Neuronal stem cell (in vitro differentiated cells): ENCODE results near the gene SLC38A8.

ENCODE experiments used
- DNase-seq: peaks from one replicate; pipeline ENCODE4 v3.0.0-alpha.2; 2013; ENCODE audit warnings: low spot score
- H2AFZ ChIP-seq: one replicate; pipeline ENCODE4 v1.6.1; 2013; ENCODE audit warnings: mild to moderate bottlenecking, low read length, inconsistent platforms
- H2AK5ac ChIP-seq: 2 replicates; pipeline ENCODE4 v1.6.1; 2013; ENCODE audit warnings: low read depth, mild to moderate bottlenecking, inconsistent platforms, low read length, moderate library complexity, mixed read lengths
- H2BK120ac ChIP-seq: 2 replicates; pipeline ENCODE4 v1.6.1; 2013; ENCODE audit warnings: low read depth, mild to moderate bottlenecking, inconsistent platforms, low read length, moderate library complexity, mixed read lengths
- H2BK12ac ChIP-seq: one replicate; pipeline ENCODE4 v1.6.1; 2013; ENCODE audit warnings: low read length, inconsistent platforms
- H2BK15ac ChIP-seq: 2 replicates; pipeline ENCODE4 v1.6.1; 2013; ENCODE audit warnings: mild to moderate bottlenecking, low read length, inconsistent platforms, mixed read lengths
- H2BK5ac ChIP-seq: one replicate; pipeline ENCODE4 v1.6.1; 2013; ENCODE audit warnings: inconsistent platforms, mild to moderate bottlenecking, low read length, moderate library complexity
- H3K14ac ChIP-seq: one replicate; pipeline ENCODE4 v1.6.1; 2013; ENCODE audit warnings: low read length, inconsistent platforms
- H3K18ac ChIP-seq: 2 replicates; pipeline ENCODE4 v1.6.1; 2013; ENCODE audit warnings: low read length, inconsistent platforms
- H3K23ac ChIP-seq: 2 replicates; pipeline ENCODE4 v1.6.1; 2013; ENCODE audit warnings: low read depth, mild to moderate bottlenecking, mixed read lengths, low read length, inconsistent platforms; ENCODE audit not compliant: poor library complexity
- H3K27ac ChIP-seq: replicated peaks from 3 replicates; pipeline ENCODE4 v1.5.1; 2013; ENCODE audit warnings: low read length, inconsistent platforms
- H3K27me3 ChIP-seq, 3 experiments: 2 replicates each; pipeline ENCODE4 v1.6.1; 2013; ENCODE audit warnings: low read length in 3 of 3, mild to moderate bottlenecking in 2 of 3, inconsistent platforms in 1 of 3, low read depth in 1 of 3, mixed read lengths in 1 of 3, moderate library complexity in 1 of 3; ENCODE audit not compliant: control insufficient read depth in 3 of 3, insufficient read depth in 3 of 3
- H3K36me3 ChIP-seq, 2 donors: replicated peaks in 1 of 2; 2 replicates each; pipeline ENCODE4 v1.6.1; 2013; ENCODE audit warnings: low read length in 2 of 2; ENCODE audit not compliant: control insufficient read depth in 2 of 2, insufficient read depth in 2 of 2
- H3K4ac ChIP-seq: 2 replicates; pipeline ENCODE4 v1.6.1; 2013; ENCODE audit warnings: inconsistent platforms, mild to moderate bottlenecking, low read length, moderate library complexity
- H3K4me1 ChIP-seq, 2 donors: 1 replicate in 1 of 2; 2 replicates in 1 of 2; pipeline ENCODE4 v1.6.1; 2013; ENCODE audit warnings: low read length in 2 of 2, low read depth in 1 of 2; ENCODE audit not compliant: control insufficient read depth in 2 of 2, insufficient read depth in 1 of 2
- H3K4me2 ChIP-seq: one replicate; pipeline ENCODE4 v1.6.1; 2013; ENCODE audit warnings: mild to moderate bottlenecking, low read length, inconsistent platforms; ENCODE audit not compliant: insufficient read depth, poor library complexity, severe bottlenecking
- H3K4me3 ChIP-seq, 2 donors: 2 replicates each; pipeline ENCODE4 v1.5.1; 2013; ENCODE audit warnings: low read length in 2 of 2, mild to moderate bottlenecking in 2 of 2, inconsistent platforms in 1 of 2, moderate library complexity in 1 of 2
- H3K79me1 ChIP-seq: one replicate; pipeline ENCODE4 v1.6.1; 2013; ENCODE audit warnings: low read depth, mild to moderate bottlenecking, inconsistent platforms, low read length, moderate library complexity
- H3K9ac ChIP-seq: one replicate; pipeline ENCODE4 v1.6.1; 2013; ENCODE audit warnings: mild to moderate bottlenecking, low read depth, low read length, inconsistent platforms; ENCODE audit not compliant: poor library complexity
- H3K9me3 ChIP-seq, 2 donors: replicated peaks in 1 of 2; 2 replicates each; pipeline versions ENCODE3 to v1.6.1; 2013; ENCODE audit warnings: low read length in 2 of 2, mild to moderate bottlenecking in 2 of 2, inconsistent platforms in 1 of 2, low read depth in 1 of 2, mixed read lengths in 1 of 2, moderate library complexity in 1 of 2; ENCODE audit not compliant: control insufficient read depth in 2 of 2, insufficient read depth in 1 of 2
- H4K8ac ChIP-seq: one replicate; pipeline ENCODE4 v1.6.1; 2013; ENCODE audit warnings: low read depth, mild to moderate bottlenecking, inconsistent platforms, low read length, moderate library complexity
- H4K91ac ChIP-seq: one replicate; pipeline ENCODE4 v1.6.1; 2013; ENCODE audit warnings: low read length, low read depth, mild to moderate bottlenecking, inconsistent platforms; ENCODE audit not compliant: poor library complexity
- WGBS, 2 donors: extraction: QIAGEN DNeasy Blood & Tissue Kit; methylation state at CpG; one replicate each; pipeline ENCODE4 v1.1.7; 2013; ENCODE audit warnings: missing lambda C conversion rate in 2 of 2, mixed read lengths in 1 of 2; ENCODE audit not compliant: insufficient read length in 2 of 2, insufficient replicate concordance in 1 of 2; ENCODE audit errors: extremely low coverage in 2 of 2; 5-methylcytosine and 5-hydroxymethylcytosine counted together

Gene SLC38A8

DNA sequence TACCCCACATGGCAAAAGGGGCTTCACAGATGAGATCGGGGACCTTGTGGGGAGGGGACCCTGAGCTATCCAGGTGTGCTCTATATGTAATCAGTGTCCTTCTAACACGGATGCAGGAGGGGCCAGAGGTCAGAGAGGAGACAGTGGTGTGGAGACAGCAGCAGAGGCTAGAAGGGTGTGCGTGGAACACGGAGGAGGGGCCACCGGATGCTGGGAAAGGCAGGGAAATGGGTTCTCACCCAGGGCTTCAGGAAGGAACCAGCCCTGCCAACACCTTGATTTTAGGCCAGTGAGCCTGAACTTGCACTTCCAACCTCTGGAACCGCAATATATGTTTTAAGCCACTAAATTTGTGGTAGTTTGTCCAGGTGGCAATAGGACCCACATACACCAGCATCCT, 4.6 kb upstream of the SLC38A8 start:
- peaks cover 24 to 32% of the 10 kb centered on the region in 2 donors for H3K4me1 ChIP-seq
- H3K27ac ChIP-seq = no peak overlapping the region
- H4K91ac ChIP-seq = no peak overlapping the region
- H3K4me3 ChIP-seq = no peak overlapping the region
- no peaks in the 10 kb centered on the region for H3K27me3 ChIP-seq
- H3K9ac ChIP-seq = no peak overlapping the region
- no peak overlapping the region for H3K18ac ChIP-seq
- H3K14ac ChIP-seq = no peak overlapping the region
- no peak overlapping the region for H2BK12ac ChIP-seq
- no peak overlapping the region for H2BK5ac ChIP-seq
- no peaks in the 10 kb centered on the region for H3K79me1 ChIP-seq
- WGBS, 2 donors = no CpG with 5 or more reads among the region's 6 CpGs
- no peak overlapping the region for H3K4ac ChIP-seq
- H3K4me2 ChIP-seq = no peak overlapping the region
- H3K36me3 ChIP-seq = peaks cover 2 to 17% of the 10 kb centered on the region in 2 donors
- no peak overlapping the region for H3K23ac ChIP-seq
- H3K9me3 ChIP-seq = no peaks in the 10 kb centered on the region
- no peak overlapping the region for H2AFZ ChIP-seq
- H2BK15ac ChIP-seq = peak overlapping the region; percentile 3
- no peak for DNase-seq
- no peak overlapping the region for H2BK120ac ChIP-seq
- H4K8ac ChIP-seq = no peak overlapping the region
- peak overlapping the region; percentile 10 for H2AK5ac ChIP-seq

DNA sequence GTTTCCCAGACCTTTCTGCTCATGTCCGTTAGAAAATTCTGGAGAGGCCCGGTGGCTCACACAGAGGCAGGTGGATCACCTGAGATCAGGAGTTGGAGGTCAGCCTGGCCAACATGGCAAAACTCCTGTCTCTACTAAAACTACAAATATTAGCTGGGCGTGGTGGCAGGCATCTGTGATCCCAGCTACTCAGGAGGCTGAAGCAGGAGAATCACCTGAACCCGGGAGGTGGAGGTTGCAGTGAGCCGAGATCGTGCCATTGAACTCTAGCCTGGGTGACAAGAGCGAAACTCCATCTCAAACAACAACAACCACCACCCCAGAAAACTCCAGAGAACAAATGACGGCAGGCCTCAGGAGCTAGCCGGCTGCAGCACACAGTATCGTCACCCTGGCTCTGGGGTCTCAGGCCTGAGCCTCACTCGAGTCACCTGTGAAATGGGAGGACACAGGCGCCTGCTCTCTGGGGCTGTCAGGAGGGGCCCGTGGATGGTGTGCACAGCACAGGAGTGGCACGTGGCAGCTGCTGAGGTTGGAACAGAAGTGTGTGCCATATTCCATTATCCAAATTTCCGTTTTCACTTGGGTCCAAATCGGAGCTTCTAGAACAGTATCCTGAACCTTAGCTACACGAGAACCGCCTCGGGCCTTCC, 3.3 kb upstream of the SLC38A8 start:
- H3K79me1 ChIP-seq = no peaks in the 10 kb centered on the region
- no peak overlapping the region for H2BK120ac ChIP-seq
- H3K4me2 ChIP-seq = no peak overlapping the region
- no peak overlapping the region for H2BK12ac ChIP-seq
- no peak overlapping the region for H3K23ac ChIP-seq
- H3K36me3 ChIP-seq = peaks cover 0 to 14% of the 10 kb centered on the region in 2 donors
- WGBS, 2 donors = no CpG with 5 or more reads among the region's 19 CpGs
- peaks cover 24 to 33% of the 10 kb centered on the region in 2 donors for H3K4me1 ChIP-seq
- H3K27ac ChIP-seq = no peak overlapping the region
- no peak overlapping the region for H2BK15ac ChIP-seq
- H3K18ac ChIP-seq = no peak overlapping the region
- H4K8ac ChIP-seq = no peak overlapping the region
- H3K27me3 ChIP-seq = no peaks in the 10 kb centered on the region
- no peaks in the 10 kb centered on the region for H3K9me3 ChIP-seq
- no peak overlapping the region for H2AFZ ChIP-seq
- no peak for DNase-seq
- no peak overlapping the region for H3K4me3 ChIP-seq
- peak overlapping the region; percentile 51 for H2AK5ac ChIP-seq
- H3K14ac ChIP-seq = no peak overlapping the region
- H2BK5ac ChIP-seq = no peak overlapping the region
- H4K91ac ChIP-seq = no peak overlapping the region
- no peak overlapping the region for H3K4ac ChIP-seq
- H3K9ac ChIP-seq = no peak overlapping the region

DNA sequence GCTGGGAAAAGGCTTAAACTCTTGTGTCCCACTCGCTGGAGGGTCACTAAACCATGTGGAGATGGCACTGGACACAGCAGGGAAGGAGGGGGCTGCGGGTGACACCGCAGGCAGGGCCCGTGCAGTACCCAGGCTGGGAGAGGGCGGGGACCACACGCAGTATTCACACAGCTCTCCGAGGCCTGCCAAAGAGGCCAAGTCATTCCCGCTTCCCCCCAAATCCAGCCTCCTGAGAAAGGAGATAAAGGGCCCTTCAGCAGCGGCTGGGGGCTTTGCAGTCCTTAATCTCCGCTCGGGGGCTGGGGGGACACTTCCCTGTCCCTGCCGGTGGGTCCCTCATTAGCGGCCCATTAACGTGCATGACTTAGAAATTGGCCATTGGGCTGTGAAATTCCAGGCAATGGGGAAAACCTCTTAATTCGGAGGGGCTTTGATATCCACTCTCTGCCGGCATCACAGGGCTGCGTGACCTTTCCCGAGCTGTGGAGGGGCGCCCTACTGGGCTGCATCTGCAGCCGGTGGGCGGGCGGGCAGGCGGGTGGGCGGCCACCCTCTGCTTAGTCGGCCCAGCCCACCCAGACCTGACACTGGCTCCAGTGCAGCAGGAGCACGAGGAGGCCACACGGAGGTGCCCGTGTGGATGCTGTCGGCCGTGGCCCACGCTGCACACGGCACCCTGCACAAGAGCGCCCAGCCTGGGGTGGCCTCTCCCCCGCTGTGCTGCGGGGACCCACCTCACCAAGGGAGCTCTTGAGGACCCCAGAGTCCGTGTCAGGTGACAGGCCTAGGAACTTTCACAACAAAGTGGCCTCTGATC, 2.6 kb upstream of the SLC38A8 start:
- no peak overlapping the region for H2AFZ ChIP-seq
- no peaks in the 10 kb centered on the region for H3K79me1 ChIP-seq
- peak overlapping the region; percentile 2 for H2BK12ac ChIP-seq
- no peak overlapping the region for H3K4me2 ChIP-seq
- no peak overlapping the region for H3K23ac ChIP-seq
- peak overlapping the region; percentile 68 for H3K9ac ChIP-seq
- H2BK120ac ChIP-seq = no peak overlapping the region
- H3K18ac ChIP-seq = peak overlapping the region; percentile 95
- peak overlapping the region; percentile 85 for H2AK5ac ChIP-seq
- peak overlapping the region; percentile 0 for H3K14ac ChIP-seq
- H3K9me3 ChIP-seq = no peaks in the 10 kb centered on the region
- H3K4me3 ChIP-seq = no peak overlapping the region
- peak overlapping the region; percentile 72 for H2BK15ac ChIP-seq
- WGBS, 2 donors = no CpG with 5 or more reads among the region's 36 CpGs
- DNase-seq = peak; percentile 73
- no peak overlapping the region for H3K4ac ChIP-seq
- H3K27me3 ChIP-seq = no peaks in the 10 kb centered on the region
- no peak overlapping the region for H2BK5ac ChIP-seq
- peak overlapping the region; percentile 82 for H3K27ac ChIP-seq
- H3K4me1 ChIP-seq = peaks cover 24 to 33% of the 10 kb centered on the region in 2 donors
- no peak overlapping the region for H4K91ac ChIP-seq
- no peak overlapping the region for H4K8ac ChIP-seq
- peaks cover 0 to 13% of the 10 kb centered on the region in 2 donors for H3K36me3 ChIP-seq

DNA sequence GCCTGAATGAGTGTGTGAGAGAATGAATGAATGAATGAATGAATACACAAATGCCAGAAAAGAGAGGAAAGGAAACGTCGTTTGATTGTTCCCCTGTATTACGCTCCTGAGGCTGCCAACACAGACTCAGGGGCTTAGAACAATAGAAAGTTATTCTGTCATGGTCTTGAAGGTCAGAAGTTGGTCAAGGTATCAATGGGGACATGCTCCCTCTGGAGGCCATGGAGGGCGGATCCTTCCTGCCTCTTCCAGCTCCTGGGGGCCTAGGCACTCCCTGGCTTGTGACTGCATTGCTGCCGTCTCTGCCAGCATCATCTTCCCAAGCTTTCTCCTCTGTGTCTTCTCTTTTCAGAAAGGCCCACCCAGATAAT, 1.5 kb upstream of the SLC38A8 start:
- no peaks in the 10 kb centered on the region for H3K27me3 ChIP-seq
- no CpG with 5 or more reads among the region's 5 CpGs for WGBS, 2 donors
- H3K4me1 ChIP-seq = peaks cover 24 to 33% of the 10 kb centered on the region in 2 donors
- no peak overlapping the region for H3K4me2 ChIP-seq
- peak overlapping the region; percentile 71 for H2AFZ ChIP-seq
- H3K79me1 ChIP-seq = no peaks in the 10 kb centered on the region
- no peak overlapping the region for H3K9ac ChIP-seq
- peaks cover 0 to 3% of the 10 kb centered on the region in 2 donors for H3K36me3 ChIP-seq
- H2BK15ac ChIP-seq = no peak overlapping the region
- peak overlapping the region in 1 of 2 donors; percentile 1 for H3K4me3 ChIP-seq
- H4K91ac ChIP-seq = no peak overlapping the region
- no peak overlapping the region for H3K4ac ChIP-seq
- no peak overlapping the region for H2BK5ac ChIP-seq
- DNase-seq = no peak
- H4K8ac ChIP-seq = no peak overlapping the region
- no peak overlapping the region for H3K14ac ChIP-seq
- H2BK12ac ChIP-seq = no peak overlapping the region
- H2AK5ac ChIP-seq = no peak overlapping the region
- H3K27ac ChIP-seq = no peak overlapping the region
- H3K23ac ChIP-seq = no peak overlapping the region
- H3K9me3 ChIP-seq = no peaks in the 10 kb centered on the region
- H2BK120ac ChIP-seq = no peak overlapping the region
- peak overlapping the region; percentile 63 for H3K18ac ChIP-seq
